Thoracic aorta (tissue), 2 donors: ENCODE measurements around the gene SLC9A3. TPM values are rescaled to one million over a fixed set of nuclear protein-coding genes. Genes with fewer than 3 reads are reported as not detected.

ENCODE experiments used
- ATAC-seq: fragments of 150-250 bp; one replicate; pipeline ENCODE4 v1.8.0; 2017; ENCODE audit warnings: low read depth; ENCODE audit not compliant: insufficient number of reproducible peaks, low FRiP score
- DNase-seq: peaks from one replicate; pipeline ENCODE4 v3.0.0-alpha.2; 2020; ENCODE audit warnings: low spot score
- H3K27ac ChIP-seq, 2 donors: fragments of 200-600 bp; sonication (generic); 1 replicate in 1 of 2; 2 replicates in 1 of 2; pipeline ENCODE4 v1.5.1; 2016; ENCODE audit warnings: mild to moderate bottlenecking in 2 of 2, moderate library complexity in 2 of 2
- H3K27me3 ChIP-seq: fragments of 200-600 bp; sonication (generic); replicated peaks from 2 replicates; pipeline ENCODE4 v1.6.0; 2016; ENCODE audit warnings: mild to moderate bottlenecking; ENCODE audit not compliant: insufficient read depth
- H3K36me3 ChIP-seq: fragments of 200-600 bp; sonication (generic); one replicate; pipeline ENCODE4 v1.5.1; 2016
- H3K4me1 ChIP-seq, 2 donors: fragments of 200-600 bp; sonication (generic); 1 replicate in 1 of 2; 2 replicates in 1 of 2; pipeline versions ENCODE4 v1.5.1 to v1.6.0; 2016; ENCODE audit warnings: low read depth in 2 of 2, mild to moderate bottlenecking in 1 of 2; ENCODE audit not compliant: control insufficient read depth in 1 of 2
- H3K4me3 ChIP-seq: fragments of 200-600 bp; sonication (generic); 2 replicates; pipeline ENCODE4 v1.5.1; 2016; ENCODE audit warnings: mild to moderate bottlenecking
- H3K9me3 ChIP-seq: fragments of 200-600 bp; sonication (generic); 2 replicates; pipeline ENCODE4 v1.5.1; 2016
- CTCF ChIP-seq: fragments of 200-600 bp; sonication (generic); IDR thresholded peaks from one replicate; pipeline ENCODE4 v1.5.1; 2019; ENCODE audit warnings: antibody characterized with exemption
- total RNA-seq, 2 donors: library from RNA; depleted of rRNA; stranded (reverse); fragments of >200 nt; gene quantifications; one replicate each; pipeline versions ENCODE4 v1.1.0 to v1.2.3, GENCODE V29; 2016

SLC9A3 gene
- total RNA-seq, 2 donors from 2014 or later = 1.6 to 1.8 TPM

DNA sequence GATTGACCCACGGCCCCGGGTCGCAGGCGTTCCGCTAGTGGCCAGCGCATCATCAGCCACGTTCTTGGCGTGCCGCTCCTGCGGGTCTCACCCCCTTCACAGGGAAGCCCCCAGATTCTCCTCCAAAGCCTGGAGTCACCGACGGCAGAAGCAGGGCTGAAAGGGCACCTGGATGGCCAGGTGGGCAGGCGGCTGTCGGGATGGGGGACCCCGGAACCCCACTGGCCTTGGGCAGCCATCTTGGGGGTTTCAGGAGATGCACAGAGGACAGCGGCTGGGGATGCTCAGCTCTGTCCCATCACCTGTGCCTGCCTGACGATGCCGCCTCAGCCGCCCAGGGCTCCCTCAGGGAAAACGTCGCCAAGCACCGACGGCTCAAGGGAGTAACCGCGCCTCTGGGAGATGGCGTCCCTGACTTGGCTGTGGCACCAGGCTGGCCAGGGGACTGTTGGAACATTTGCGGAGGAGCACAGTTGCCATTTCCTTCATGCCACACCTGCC, 14.1 kb upstream of the SLC9A3 start:
- no peaks in the 10 kb centered on the region for H3K36me3 ChIP-seq
- no peak overlapping the region for H3K27ac ChIP-seq
- no peak for TF ChIP-seq CTCF
- H3K9me3 ChIP-seq = no peaks in the 10 kb centered on the region
- DNase-seq (no peak), ATAC-seq (no peak)
- H3K4me3 ChIP-seq = no peak overlapping the region
- H3K27me3 ChIP-seq = no peaks in the 10 kb centered on the region
- H3K4me1 ChIP-seq = no peaks in the 10 kb centered on the region

DNA sequence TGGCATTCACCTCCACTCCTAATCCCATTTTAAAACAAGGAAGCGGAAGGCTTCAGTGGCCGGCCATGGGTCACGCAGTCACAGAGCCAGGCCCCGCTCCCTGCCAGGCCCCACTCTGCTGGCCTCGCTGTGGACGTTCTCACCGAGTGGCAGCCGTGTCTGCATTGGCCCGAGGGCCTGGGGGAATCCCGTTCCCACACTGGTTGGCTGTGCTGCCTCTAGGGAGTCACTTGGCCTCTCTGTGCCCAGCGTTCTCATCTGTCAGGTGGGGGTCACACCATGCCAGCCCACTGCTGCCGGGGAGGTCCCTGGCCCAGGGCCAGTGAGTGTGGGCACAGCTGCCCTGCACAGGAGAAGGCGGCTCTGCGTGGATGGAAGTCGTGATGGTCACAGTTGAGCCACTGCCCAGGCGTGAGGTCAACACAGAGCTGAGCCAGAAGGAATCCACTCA, 13.4 kb upstream of the SLC9A3 start:
- no peak for DNase-seq
- no peaks in the 10 kb centered on the region for H3K4me1 ChIP-seq

DNA sequence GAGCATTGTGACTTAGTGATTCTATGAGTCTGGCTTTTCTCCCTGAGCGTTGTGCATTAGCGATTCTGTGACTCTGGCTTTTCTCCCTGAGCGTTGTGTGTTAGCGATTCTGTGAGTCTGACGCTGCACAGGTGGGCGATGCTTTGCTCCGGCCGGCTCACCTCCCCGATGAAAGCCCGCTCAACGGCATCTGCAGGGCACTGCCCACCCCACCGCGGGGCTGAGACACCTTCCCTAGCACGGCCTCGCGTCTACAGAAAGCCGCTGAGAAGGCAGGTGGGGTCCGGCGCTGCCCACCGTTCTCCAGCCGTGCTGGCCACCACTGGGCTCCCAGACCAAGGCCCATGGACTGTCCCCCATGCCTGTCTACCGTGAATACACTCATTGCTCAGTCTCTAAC, 12.8 kb upstream of the SLC9A3 start:
- H3K27ac ChIP-seq = no peak overlapping the region
- ATAC-seq = no peak
- no peak overlapping the region for H3K4me3 ChIP-seq
- no peak for TF ChIP-seq CTCF
- no peaks in the 10 kb centered on the region for H3K9me3 ChIP-seq
- no peaks in the 10 kb centered on the region for H3K4me1 ChIP-seq
- H3K27me3 ChIP-seq = no peaks in the 10 kb centered on the region
- no peaks in the 10 kb centered on the region for H3K36me3 ChIP-seq
- no peak for DNase-seq

More for the DNA sequence above, 13.4 kb upstream of the SLC9A3 start:
- Histone ChIP-seq H3K27ac (no peak overlapping the region), H3K4me3 (no peak overlapping the region), H3K9me3 (no peaks in the 10 kb centered on the region), H3K27me3 (no peaks in the 10 kb centered on the region), H3K36me3 (no peaks in the 10 kb centered on the region)
- no peak for TF ChIP-seq CTCF
- ATAC-seq = no peak

DNA sequence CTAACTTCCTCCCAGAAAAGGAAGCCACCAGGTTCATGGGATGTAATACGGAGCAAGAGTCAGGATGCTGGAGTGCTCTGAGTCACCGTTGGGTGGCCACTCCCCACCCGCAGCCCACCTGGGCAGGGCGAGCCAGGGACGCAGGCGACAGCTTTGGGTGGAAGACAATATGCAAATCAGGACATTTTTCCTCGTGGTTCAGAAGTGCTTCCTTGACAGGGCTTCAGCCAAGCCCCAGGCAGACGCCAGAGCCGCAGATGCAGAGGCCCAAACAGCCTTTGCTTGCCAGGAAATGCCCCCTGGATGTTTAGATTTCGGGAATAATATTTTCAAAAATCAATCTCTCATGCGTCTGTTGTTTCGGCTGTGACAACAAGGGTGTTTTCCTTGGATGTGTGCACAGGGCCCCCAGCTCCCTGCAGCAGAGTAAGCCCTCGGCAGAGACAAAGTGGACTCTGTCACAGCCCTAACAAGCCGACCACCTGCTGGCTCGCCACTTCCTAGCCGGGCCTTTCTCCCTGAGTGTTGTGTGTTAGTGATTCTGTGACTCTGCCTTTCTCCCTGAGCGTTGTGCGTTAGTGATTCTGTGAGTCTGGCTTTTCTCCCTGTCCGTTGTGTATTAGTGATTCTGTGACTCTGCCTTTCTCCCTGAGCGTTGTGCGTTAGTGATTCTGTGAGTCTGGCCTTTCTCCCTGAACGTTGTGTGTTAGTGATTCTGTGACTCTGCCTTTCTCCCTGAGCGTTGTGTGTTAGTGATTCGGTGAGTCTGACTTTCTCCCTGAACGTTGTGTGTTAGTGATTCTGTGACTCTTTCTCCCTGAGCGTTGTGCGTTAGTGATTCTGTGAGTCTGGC, 11.8 kb upstream of the SLC9A3 start:
- Histone ChIP-seq H3K4me3 (no peak overlapping the region), H3K27ac (no peak overlapping the region), H3K9me3 (no peaks in the 10 kb centered on the region), H3K36me3 (no peaks in the 10 kb centered on the region), H3K4me1 (no peaks in the 10 kb centered on the region), H3K27me3 (no peaks in the 10 kb centered on the region)
- DNase-seq = no peak
- no peak for ATAC-seq
- TF ChIP-seq CTCF = no peak

- ATAC-seq = no peak
- H3K4me1 ChIP-seq = peaks cover 0 to 5% of the 10 kb centered on the region in 2 donors
- no peaks in the 10 kb centered on the region for H3K36me3 ChIP-seq
- DNase-seq = no peak
- H3K4me3 ChIP-seq = no peak overlapping the region
- H3K27ac ChIP-seq = no peak overlapping the region
- H3K9me3 ChIP-seq = no peaks in the 10 kb centered on the region
- no peaks in the 10 kb centered on the region for H3K27me3 ChIP-seq
- no peak for TF ChIP-seq CTCF
Observed at GRCh38 chr5:534743-535671, 10.8 kb upstream of the SLC9A3 start.
